NCI-H2029 (cell line): Measurements from ENCODE around the gene MEIS2.

Source experiments
- DNase-seq: peaks from one replicate; lab custom pipeline; 2025; lab: John Stamatoyannopoulos, UW

Gene MEIS2

GRCh38 chr15:37112971-37113670, 12.8 kb upstream of the MEIS2 start:
- DNase-seq, result no peak

GRCh38 chr15:37112171-37112570, 11.8 kb upstream of the MEIS2 start:
- DNase-seq, result no peak

GRCh38 chr15:37111427-37111717, 11.0 kb upstream of the MEIS2 start:
- DNase-seq, result no peak

GRCh38 chr15:37109872-37110572, 9.7 kb upstream of the MEIS2 start:
- no peak for DNase-seq

- DNase-seq, result no peak
These were observed 9.0 kb upstream of the MEIS2 start for GRCh38 chr15:37109168-37109871.

GRCh38 chr15:37108381-37109167, 8.2 kb upstream of the MEIS2 start:
- DNase-seq, result no peak

GRCh38 chr15:37107744-37108380, 7.5 kb upstream of the MEIS2 start:
- DNase-seq, result no peak

- DNase-seq, result no peak
These were observed 6.9 kb upstream of the MEIS2 start for GRCh38 chr15:37107071-37107743.

- no peak for DNase-seq
These were observed 6.2 kb upstream of the MEIS2 start for GRCh38 chr15:37106490-37107001.

GRCh38 chr15:37105889-37106288, 5.5 kb upstream of the MEIS2 start:
- DNase-seq, result no peak

- DNase-seq, result no peak
These were observed 4.7 kb upstream of the MEIS2 start for GRCh38 chr15:37105029-37105428.

GRCh38 chr15:37104424-37104981, 4.2 kb upstream of the MEIS2 start:
- no peak for DNase-seq

- no peak for DNase-seq
These were observed 3.4 kb upstream of the MEIS2 start for GRCh38 chr15:37103475-37104423.

- DNase-seq, result no peak
These were observed 2.8 kb upstream of the MEIS2 start for GRCh38 chr15:37103163-37103435.

GRCh38 chr15:37102305-37103162, 2.2 kb upstream of the MEIS2 start:
- DNase-seq, result no peak

- DNase-seq, result no peak
These were observed 1.6 kb upstream of the MEIS2 start for GRCh38 chr15:37101980-37102304.

GRCh38 chr15:37100966-37101215, 542 bp upstream of the MEIS2 start:
- no peak for DNase-seq

GRCh38 chr15:37099319-37100108, 835 bp downstream of the MEIS2 start:
- no peak for DNase-seq
